Ecto neural progenitor cell (in vitro differentiated cells): Measurements from ENCODE around the gene UGT1A5.
A peak's percentile ranks its signal among the peaks of the same experiment; 100 is the strongest.

ENCODE experiments used
- DNase-seq: peaks from one replicate; pipeline ENCODE4 v3.0.0-alpha.2; 2018; ENCODE audit warnings: low spot score

Gene UGT1A5

GRCh38 chr2:233807966-233808935 lies 95.5 kb downstream of the UGT1A5 start:
- peak; percentile 29 for DNase-seq

- DNase-seq, result peak; percentile 20
Observed at GRCh38 chr2:233810385-233810784, 97.7 kb downstream of the UGT1A5 start.

GRCh38 chr2:233811087-233811486 lies 98.4 kb downstream of the UGT1A5 start:
- peak; percentile 33 for DNase-seq

- DNase-seq, result peak; percentile 20
Observed at GRCh38 chr2:233811732-233812131, 99.0 kb downstream of the UGT1A5 start.

GRCh38 chr2:233813236-233814055 lies 100.7 kb downstream of the UGT1A5 start:
- no peak for DNase-seq

GRCh38 chr2:233814056-233814835 lies 101.5 kb downstream of the UGT1A5 start:
- no peak for DNase-seq

GRCh38 chr2:233815861-233816260 lies 103.2 kb downstream of the UGT1A5 start:
- no peak for DNase-seq

GRCh38 chr2:233816334-233816733 lies 103.6 kb downstream of the UGT1A5 start:
- DNase-seq, result no peak

- DNase-seq, result no peak
Observed at GRCh38 chr2:233816771-233817170, 104.1 kb downstream of the UGT1A5 start.

- DNase-seq, result no peak
Observed at GRCh38 chr2:233817361-233817911, 104.7 kb downstream of the UGT1A5 start.

- no peak for DNase-seq
Observed at GRCh38 chr2:233817995-233818638, 105.4 kb downstream of the UGT1A5 start.

- no peak for DNase-seq
Observed at GRCh38 chr2:233818639-233819621, 106.2 kb downstream of the UGT1A5 start.

- peak; percentile 29 for DNase-seq
Observed at GRCh38 chr2:233819884-233820773, 107.4 kb downstream of the UGT1A5 start.

GRCh38 chr2:233820774-233821105 lies 108.0 kb downstream of the UGT1A5 start:
- peak; percentile 34 for DNase-seq

- DNase-seq, result peak; percentile 32
Observed at GRCh38 chr2:233821196-233821595, 108.5 kb downstream of the UGT1A5 start.

- peak; percentile 17 for DNase-seq
Observed at GRCh38 chr2:233821709-233822100, 109.0 kb downstream of the UGT1A5 start.

- peak; percentile 42 for DNase-seq
Observed at GRCh38 chr2:233822101-233822771, 109.5 kb downstream of the UGT1A5 start.
